HUES48 (cell line): Measurements from ENCODE around the gene TAB2.
"Not testable (repeated sequence)": the region's sequence is repeated elsewhere in the genome, so short reads cannot be mapped to it uniquely, and the experiment has no call there.

ENCODE experiments used
- H3K27ac ChIP-seq: one replicate; pipeline ENCODE4 v1.7.0; 2013; ENCODE audit warnings: low read depth, low read length, inconsistent platforms
- H3K27me3 ChIP-seq: 2 replicates; pipeline ENCODE4 v1.6.1; 2013; ENCODE audit warnings: mild to moderate bottlenecking, low read length; ENCODE audit not compliant: control insufficient read depth, insufficient read depth
- H3K36me3 ChIP-seq: 2 replicates; pipeline ENCODE4 v1.6.1; 2013; ENCODE audit warnings: low read length; ENCODE audit not compliant: control insufficient read depth, insufficient read depth
- H3K4me1 ChIP-seq: 2 replicates; pipeline ENCODE4 v1.6.1; 2013; ENCODE audit warnings: mild to moderate bottlenecking, low read length; ENCODE audit not compliant: control insufficient read depth, insufficient read depth
- H3K4me3 ChIP-seq: 2 replicates; pipeline ENCODE4 v1.5.1; 2013; ENCODE audit warnings: mild to moderate bottlenecking, low read depth, low read length
- H3K9ac ChIP-seq: 2 replicates; pipeline ENCODE4 v1.6.1; 2013; ENCODE audit warnings: mild to moderate bottlenecking, low read depth, low read length, moderate library complexity
- H3K9me3 ChIP-seq: 2 replicates; pipeline ENCODE4 v1.6.1; 2013; ENCODE audit warnings: low read length; ENCODE audit not compliant: control insufficient read depth, insufficient read depth

Gene TAB2

DNA sequence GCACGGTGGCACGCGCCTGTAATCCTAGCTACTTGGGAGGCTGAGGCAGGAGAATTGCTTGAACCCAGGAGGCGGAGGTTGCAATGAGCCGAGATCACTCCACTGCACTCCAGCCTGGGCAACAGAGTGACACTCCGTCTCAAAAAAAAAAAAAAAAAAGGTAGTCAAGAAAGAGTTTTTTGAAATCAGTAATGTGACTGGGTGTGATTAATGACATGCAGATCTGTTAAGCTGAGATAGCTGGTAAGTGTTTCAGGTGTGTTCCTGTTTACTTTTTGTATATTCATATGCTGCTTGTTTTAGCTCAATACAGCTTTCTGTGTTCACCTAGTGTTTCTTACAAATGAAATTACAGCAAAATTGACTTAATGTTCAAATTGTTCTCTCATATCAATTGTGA lies 31.8 kb downstream of the TAB2 start:
- H3K27ac ChIP-seq, H3K36me3 ChIP-seq, H3K9me3 ChIP-seq, H3K27me3 ChIP-seq, H3K9ac ChIP-seq, H3K4me3 ChIP-seq: not testable (repeated sequence)
- H3K4me1 ChIP-seq = peaks cover 11% of the 10 kb centered on the region

DNA sequence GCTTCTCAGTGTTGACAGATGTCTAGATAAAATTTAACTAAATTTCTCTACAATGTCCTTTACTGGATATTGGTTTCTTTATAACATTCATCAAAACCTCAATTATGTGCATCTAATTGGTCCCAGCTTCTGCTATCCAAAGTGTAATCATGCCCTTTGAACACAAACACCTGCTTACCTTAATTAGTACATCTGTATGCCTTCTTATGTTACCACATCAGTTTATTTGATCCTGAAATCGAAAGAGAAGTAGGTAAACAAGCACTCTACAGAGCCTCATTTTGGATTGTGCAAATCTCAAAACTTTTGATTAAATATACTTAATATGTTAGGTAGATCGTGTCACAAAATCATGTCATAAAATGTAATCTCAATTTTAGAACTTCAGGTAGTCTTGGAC lies 36.5 kb downstream of the TAB2 start:
- Histone ChIP-seq H3K9ac (no peak overlapping the region), H3K27me3 (no peaks in the 10 kb centered on the region), H3K4me3 (no peak overlapping the region), H3K27ac (no peak overlapping the region), H3K4me1 (peaks cover 16% of the 10 kb centered on the region), H3K36me3 (no peaks in the 10 kb centered on the region), H3K9me3 (no peaks in the 10 kb centered on the region)

DNA sequence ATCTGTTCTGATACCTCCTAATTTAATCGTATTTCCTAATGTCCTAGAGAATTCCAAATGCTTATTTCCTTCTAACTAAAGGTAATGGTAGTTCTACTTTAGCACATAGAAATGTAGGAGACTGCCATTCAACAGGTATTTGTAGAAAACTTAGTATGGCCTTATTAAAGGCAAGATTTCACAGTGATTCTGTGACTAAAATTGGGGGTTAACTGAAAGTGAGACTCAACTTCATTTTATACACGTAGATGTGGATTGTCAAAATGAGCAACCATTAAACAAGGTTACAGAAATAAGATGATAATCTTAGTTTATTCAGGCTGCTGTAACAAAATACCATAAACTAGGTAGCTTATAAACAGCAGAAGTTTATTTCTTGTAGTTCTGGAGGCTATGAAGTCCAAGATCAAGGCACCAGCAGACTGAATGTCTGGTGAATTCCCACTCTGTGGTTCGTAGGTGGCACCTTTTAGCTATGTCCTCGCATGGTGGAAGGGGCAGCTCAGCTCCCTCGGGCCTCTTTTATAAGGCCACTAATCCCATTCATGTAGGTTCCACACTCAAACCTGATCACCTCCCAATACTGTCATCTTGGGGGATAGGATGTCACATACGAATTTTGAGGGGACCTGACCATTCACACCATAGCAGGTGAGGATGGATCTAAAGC lies 38.7 kb downstream of the TAB2 start:
- Histone ChIP-seq H3K36me3 (no peaks in the 10 kb centered on the region), H3K4me3 (no peak overlapping the region), H3K27me3 (no peaks in the 10 kb centered on the region), H3K27ac (no peak overlapping the region), H3K9ac (no peak overlapping the region), H3K9me3 (no peaks in the 10 kb centered on the region), H3K4me1 (peaks cover 16% of the 10 kb centered on the region)

DNA sequence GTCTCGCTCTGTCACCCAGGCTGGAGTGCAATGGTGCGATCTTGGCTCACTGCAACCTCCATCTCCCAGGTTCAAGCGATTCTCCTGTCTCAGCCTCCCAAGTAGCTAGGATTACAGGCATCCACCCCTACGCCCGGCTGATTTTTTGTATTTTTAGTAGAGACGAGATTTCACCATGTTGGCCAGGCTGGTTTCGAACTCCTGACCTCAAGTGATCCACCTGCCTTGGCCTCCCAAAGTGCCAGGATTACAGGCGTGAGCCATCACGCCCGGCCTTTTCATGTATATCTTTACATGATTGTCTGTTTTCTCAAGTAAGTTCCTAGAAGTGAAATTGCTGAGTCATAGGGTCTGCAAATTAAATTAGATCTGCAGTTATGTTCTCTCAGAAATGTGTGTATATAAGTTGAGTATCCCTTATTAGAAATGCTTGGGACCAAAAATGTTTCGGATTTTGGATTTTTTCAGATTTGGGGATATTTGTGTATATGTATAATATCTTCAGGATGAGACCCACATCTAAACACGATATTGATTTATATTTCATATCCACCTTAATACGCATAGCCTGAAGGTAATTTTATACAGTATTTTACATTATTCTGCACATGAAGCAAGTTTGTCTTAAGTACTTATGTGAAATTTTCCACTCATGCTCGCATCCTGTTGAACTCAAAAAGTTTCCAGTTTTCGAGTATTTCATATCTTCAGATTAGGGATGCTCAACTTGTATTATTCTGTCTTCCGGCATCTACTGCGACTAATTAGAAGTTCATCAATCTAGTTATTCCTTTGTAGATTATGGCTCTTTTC lies 40.4 kb downstream of the TAB2 start:
- no peak overlapping the region for H3K4me3 ChIP-seq
- peaks cover 14% of the 10 kb centered on the region for H3K4me1 ChIP-seq
- H3K9ac ChIP-seq = no peak overlapping the region
- no peaks in the 10 kb centered on the region for H3K27me3 ChIP-seq
- H3K27ac ChIP-seq = no peak overlapping the region
- H3K9me3 ChIP-seq = no peaks in the 10 kb centered on the region
- H3K36me3 ChIP-seq = no peaks in the 10 kb centered on the region

GRCh38 chr6:149359440-149359839 lies 41.9 kb downstream of the TAB2 start:
- no peak overlapping the region for H3K9ac ChIP-seq
- H3K36me3 ChIP-seq = no peaks in the 10 kb centered on the region
- no peak overlapping the region for H3K4me3 ChIP-seq
- no peak overlapping the region for H3K27ac ChIP-seq
- H3K9me3 ChIP-seq = no peaks in the 10 kb centered on the region
- no peaks in the 10 kb centered on the region for H3K27me3 ChIP-seq
- peaks cover 14% of the 10 kb centered on the region for H3K4me1 ChIP-seq

- H3K36me3 ChIP-seq = no peaks in the 10 kb centered on the region
- H3K9me3 ChIP-seq = no peaks in the 10 kb centered on the region
- H3K27ac ChIP-seq = no peak overlapping the region
- no peaks in the 10 kb centered on the region for H3K27me3 ChIP-seq
- no peak overlapping the region for H3K4me3 ChIP-seq
- H3K4me1 ChIP-seq = peaks cover 20% of the 10 kb centered on the region
- no peak overlapping the region for H3K9ac ChIP-seq
Measured at GRCh38 chr6:149360536-149360935, 43.0 kb downstream of the TAB2 start.

- Histone ChIP-seq H3K36me3 (no peaks in the 10 kb centered on the region), H3K4me1 (peaks cover 23% of the 10 kb centered on the region), H3K27me3 (no peaks in the 10 kb centered on the region), H3K9ac (no peak overlapping the region), H3K4me3 (no peak overlapping the region), H3K9me3 (no peaks in the 10 kb centered on the region), H3K27ac (no peak overlapping the region)
Measured at GRCh38 chr6:149362289-149362688, 44.8 kb downstream of the TAB2 start.

DNA sequence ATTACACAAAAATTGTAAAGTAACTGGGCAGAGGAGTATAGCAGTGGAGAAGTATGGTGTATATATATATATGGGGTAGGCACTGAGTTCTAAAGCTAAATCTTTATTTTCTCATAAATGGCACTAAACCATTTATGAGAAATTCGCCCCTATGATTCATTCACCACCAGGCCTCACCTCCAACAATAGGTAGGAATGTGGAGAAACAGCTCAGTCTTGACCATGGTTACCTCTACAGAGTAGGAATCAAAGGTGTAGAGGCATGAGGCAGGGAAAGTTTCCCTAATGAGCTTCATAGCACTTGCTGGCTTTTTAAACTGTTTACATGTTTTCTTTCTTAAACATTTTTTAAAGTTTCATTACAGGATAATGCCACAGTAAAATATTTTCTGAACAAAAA lies 45.6 kb downstream of the TAB2 start:
- H3K9ac ChIP-seq = no peak overlapping the region
- no peaks in the 10 kb centered on the region for H3K36me3 ChIP-seq
- no peaks in the 10 kb centered on the region for H3K9me3 ChIP-seq
- peaks cover 23% of the 10 kb centered on the region for H3K4me1 ChIP-seq
- no peak overlapping the region for H3K4me3 ChIP-seq
- H3K27ac ChIP-seq = no peak overlapping the region
- no peaks in the 10 kb centered on the region for H3K27me3 ChIP-seq

DNA sequence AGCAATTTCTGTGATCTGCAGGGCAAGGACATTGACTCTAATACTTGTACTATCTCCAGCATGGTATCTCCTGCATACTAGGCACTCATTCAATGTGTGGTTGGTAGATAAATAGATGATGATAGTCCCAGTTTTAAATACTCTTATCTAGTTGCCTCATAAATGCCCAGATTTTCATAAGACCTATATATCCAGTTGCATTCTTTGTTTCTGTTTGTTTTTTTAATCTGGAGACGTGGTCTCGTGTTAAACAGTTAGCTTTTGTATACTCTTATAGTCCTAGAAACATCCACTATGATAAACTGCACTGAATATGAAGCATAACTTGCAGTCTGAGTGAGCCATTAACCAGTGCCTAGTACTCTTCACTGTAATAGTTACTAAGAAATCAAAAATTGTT lies 47.0 kb downstream of the TAB2 start:
- H3K9ac ChIP-seq = no peak overlapping the region
- peaks cover 23% of the 10 kb centered on the region for H3K4me1 ChIP-seq
- peaks cover 2% of the 10 kb centered on the region; the same call in 1 of the 2 replicates for H3K36me3 ChIP-seq
- H3K9me3 ChIP-seq = no peaks in the 10 kb centered on the region
- no peak overlapping the region for H3K27ac ChIP-seq
- no peak overlapping the region for H3K4me3 ChIP-seq
- no peaks in the 10 kb centered on the region for H3K27me3 ChIP-seq

- H3K4me3 ChIP-seq = no peak overlapping the region
- no peak overlapping the region for H3K27ac ChIP-seq
- H3K9ac ChIP-seq = no peak overlapping the region
- no peaks in the 10 kb centered on the region for H3K27me3 ChIP-seq
- no peaks in the 10 kb centered on the region for H3K9me3 ChIP-seq
- H3K4me1 ChIP-seq = peaks cover 23% of the 10 kb centered on the region
- peaks cover 8% of the 10 kb centered on the region for H3K36me3 ChIP-seq
Measured at GRCh38 chr6:149365197-149365596, 47.7 kb downstream of the TAB2 start.

DNA sequence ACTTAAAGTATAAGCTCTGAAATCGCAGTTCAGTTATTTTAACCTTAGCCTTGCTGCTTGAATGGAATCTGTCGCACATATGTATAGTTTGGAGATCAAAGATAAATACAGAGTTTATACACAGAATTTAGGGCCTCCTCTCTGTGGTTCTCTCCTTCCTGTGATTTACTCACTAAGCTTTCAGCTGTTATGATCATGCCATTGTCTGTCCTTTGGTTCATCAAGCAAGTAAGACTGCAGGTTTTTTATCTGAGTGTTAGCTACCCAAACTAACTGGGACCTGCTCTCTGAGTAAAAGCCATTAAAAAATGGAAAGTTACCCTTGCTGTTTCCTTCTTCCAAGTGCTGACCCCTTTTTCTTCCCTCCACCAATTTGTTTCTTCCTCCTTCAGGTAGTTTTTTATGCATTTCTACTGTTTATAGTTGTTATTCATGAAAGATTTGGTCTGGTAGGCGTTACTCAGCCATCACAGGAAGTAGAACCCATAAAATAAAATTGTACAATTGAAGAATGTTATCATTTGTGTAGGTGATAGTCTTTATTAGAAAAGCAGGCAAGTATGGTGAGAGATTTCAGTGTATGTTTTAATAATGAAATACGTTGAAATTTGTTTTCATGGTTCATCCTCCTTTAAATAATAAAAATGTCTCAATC lies 48.9 kb downstream of the TAB2 start:
- Histone ChIP-seq H3K27ac (no peak overlapping the region), H3K27me3 (no peaks in the 10 kb centered on the region), H3K36me3 (peaks cover 10% of the 10 kb centered on the region), H3K9me3 (no peaks in the 10 kb centered on the region), H3K4me3 (no peak overlapping the region), H3K9ac (no peak overlapping the region), H3K4me1 (peaks cover 23% of the 10 kb centered on the region)
